Activated CD4-positive, alpha-beta T cell treated with anti-CD3 and anti-CD28 coated beads for 24 hours (primary cell): ENCODE measurements around the gene GAP43.
A peak's percentile ranks its signal among the peaks of the same experiment; 100 is the strongest.

Experiments
- DNase-seq, 2 donors: peaks; one replicate each; pipeline ENCODE4 v3.0.0-alpha.2; 2020; ENCODE audit warnings: low read depth in 2 of 2

The GAP43 gene

GRCh38 chr3:115627180-115628074, 4.1 kb downstream of the GAP43 start:
- DNase-seq, result no peak

- DNase-seq, result no peak
Observed at GRCh38 chr3:115628075-115628412, 4.7 kb downstream of the GAP43 start.

- DNase-seq, result no peak
Observed at GRCh38 chr3:115630850-115631249, 7.5 kb downstream of the GAP43 start.

- DNase-seq, result no peak
Observed at GRCh38 chr3:115632026-115632425, 8.7 kb downstream of the GAP43 start.

GRCh38 chr3:115633467-115633866, 10.2 kb downstream of the GAP43 start:
- DNase-seq, result no peak

GRCh38 chr3:115634052-115634451, 10.7 kb downstream of the GAP43 start:
- DNase-seq, result no peak

GRCh38 chr3:115635406-115635805, 12.1 kb downstream of the GAP43 start:
- DNase-seq, result no peak

- no peak for DNase-seq
Observed at GRCh38 chr3:115638241-115638640, 14.9 kb downstream of the GAP43 start.

GRCh38 chr3:115638991-115639390, 15.7 kb downstream of the GAP43 start:
- no peak for DNase-seq

GRCh38 chr3:115644391-115644790, 21.1 kb downstream of the GAP43 start:
- no peak for DNase-seq

GRCh38 chr3:115646027-115646690, 22.8 kb downstream of the GAP43 start:
- DNase-seq, result no peak

- DNase-seq, result no peak
Observed at GRCh38 chr3:115648559-115648958, 25.2 kb downstream of the GAP43 start.

GRCh38 chr3:115651087-115651486, 27.8 kb downstream of the GAP43 start:
- no peak for DNase-seq

- no peak for DNase-seq
Observed at GRCh38 chr3:115651599-115651998, 28.3 kb downstream of the GAP43 start.

GRCh38 chr3:115652738-115653137, 29.4 kb downstream of the GAP43 start:
- DNase-seq, result no peak

- no peak for DNase-seq
Observed at GRCh38 chr3:115655761-115656282, 32.5 kb downstream of the GAP43 start.

- no peak for DNase-seq
Observed at GRCh38 chr3:115657168-115657567, 33.9 kb downstream of the GAP43 start.

GRCh38 chr3:115658032-115658336, 34.7 kb downstream of the GAP43 start:
- no peak for DNase-seq

GRCh38 chr3:115658337-115659181, 35.2 kb downstream of the GAP43 start:
- peak; percentile 54 to 62 for DNase-seq

GRCh38 chr3:115659253-115660220, 36.2 kb downstream of the GAP43 start:
- no peak for DNase-seq
